GM19372 (cell line): ENCODE measurements around the gene C10orf53.

Experiments
- ATAC-seq: cut with Tn5 transposase; IDR thresholded peaks from one replicate; pipeline ENCODE4 v1.9.1; 2021; ENCODE audit warnings: mild to moderate bottlenecking, low read depth, moderate library complexity; ENCODE audit not compliant: unreplicated experiment

Gene C10orf53, protein sequence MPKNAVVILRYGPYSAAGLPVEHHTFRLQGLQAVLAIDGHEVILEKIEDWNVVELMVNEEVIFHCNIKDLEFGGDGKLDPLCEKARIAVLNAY

DNA sequence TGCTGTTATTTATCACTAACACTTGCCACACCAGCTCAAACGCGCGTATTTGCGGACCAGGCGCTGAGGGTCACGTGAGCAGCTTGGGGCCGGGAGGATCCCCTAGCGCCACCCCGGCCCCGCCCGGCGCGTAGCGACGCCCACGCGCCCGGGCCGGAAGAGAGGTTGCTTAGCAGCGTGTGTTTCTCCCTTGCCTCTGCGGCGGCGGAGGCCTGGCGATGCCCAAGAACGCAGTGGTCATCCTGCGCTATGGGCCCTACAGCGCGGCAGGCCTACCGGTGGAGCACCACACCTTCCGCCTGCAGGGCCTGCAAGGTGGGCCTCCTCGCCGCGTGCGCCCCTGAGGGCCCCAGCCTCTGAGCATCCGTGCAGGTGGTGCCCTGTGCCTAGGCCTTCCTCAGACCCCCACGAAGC lies at the start of gene C10orf53:
Gene C10orf53 (plus strand): TSS at position 172 of the 414 bp plus-strand sequence. CDS start 47 bp downstream, at position 219.
- ATAC-seq, result no peak

DNA sequence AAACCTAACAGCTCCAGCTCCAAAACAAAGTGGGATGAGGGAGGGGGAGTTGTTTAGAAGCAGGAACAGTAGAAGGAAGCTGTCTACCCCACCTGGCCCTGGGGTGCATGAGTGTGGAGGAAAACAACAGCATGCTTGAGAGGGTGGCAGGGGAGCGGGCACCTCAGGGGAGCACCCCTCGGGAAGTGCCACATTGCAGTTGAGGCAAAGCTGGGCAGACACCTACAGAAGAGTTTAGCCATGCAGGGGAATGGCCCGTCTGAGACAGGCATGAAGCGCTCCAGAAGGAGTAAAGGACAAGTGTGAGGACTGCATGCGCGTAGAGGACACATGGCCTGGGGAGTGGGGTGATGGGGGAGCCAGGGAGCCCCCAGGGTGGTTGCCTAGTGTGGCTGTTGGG lies 47.5 kb upstream of the C10orf53 start:
- ATAC-seq, result no peak

DNA sequence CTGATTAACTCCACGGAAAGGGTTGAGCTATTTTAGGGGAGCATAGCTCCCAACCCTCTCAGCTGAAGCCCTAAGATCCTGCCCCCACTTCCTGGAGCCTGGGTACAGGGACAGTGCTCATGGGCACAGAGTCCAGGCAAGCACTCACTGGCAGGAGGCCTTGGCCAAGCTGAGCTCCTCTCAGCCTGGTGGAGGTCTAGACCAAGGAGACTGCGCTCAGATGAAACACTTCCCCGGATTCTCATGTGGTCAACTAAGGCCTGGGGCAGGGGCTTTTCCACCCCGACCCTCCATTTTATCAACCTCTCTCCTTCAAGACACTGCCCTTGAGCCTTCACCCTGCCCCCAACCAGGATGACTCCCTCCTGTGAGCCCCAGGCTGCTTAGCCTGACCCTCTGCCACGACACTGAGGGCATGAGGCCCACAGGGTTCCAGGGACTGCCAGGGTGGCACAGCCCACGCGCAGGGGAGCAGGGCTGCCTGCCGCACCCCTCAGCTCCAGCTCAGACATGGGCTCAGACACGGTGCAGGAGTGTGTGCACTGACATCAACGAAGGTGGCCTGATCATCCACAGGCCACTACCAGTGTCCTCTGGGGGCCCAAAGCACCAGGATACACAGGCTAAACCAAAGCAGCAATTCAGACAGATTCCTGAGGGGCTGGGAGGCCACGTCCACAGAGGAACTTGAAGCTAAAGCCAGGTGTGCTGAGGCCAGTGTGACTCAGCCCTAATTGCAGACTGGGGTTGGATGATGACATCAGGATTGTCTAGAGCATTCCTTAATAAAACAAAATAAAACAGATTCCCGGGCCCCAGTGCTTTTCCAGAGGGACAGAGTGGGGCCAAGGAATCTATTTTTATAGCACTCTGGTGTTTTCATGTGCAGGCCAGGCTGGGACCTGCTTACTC lies 46.8 kb upstream of the C10orf53 start:
- ATAC-seq, result no peak

DNA sequence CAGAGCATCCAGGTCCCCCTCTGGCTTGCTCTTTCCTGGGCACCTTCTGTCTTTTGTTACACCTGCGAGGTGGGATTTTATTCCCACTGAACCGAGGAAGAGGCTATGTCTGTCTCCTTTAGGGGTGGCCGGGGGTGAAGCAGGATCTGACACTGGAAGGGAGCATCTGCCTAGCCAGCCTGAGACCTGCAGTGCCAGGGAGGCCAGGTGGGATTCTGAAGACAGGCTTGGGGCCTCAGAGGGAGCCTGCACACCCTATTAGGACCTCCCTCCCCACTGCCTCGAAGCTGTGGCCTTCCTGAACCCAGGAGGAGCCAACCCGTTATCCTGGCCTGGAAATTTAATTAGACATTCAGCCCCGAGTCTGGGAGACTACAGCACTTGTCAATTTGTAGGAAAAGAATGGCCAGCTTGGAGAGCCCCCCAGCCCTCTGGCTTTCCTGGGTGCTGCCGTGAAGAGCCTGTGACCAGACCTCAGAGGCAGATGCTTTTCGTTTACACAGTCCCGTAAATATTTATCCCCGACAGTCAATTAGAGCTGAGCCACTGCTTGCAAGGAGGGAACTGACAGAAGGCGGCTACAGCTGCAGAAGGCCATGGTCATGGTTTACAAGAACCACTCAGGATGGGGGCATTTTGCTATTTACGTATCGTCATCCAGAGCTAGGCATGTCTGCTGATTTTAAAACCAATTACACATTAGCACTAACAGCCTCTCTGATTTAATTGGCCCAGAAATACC lies 46.0 kb upstream of the C10orf53 start:
- ATAC-seq, result no peak

DNA sequence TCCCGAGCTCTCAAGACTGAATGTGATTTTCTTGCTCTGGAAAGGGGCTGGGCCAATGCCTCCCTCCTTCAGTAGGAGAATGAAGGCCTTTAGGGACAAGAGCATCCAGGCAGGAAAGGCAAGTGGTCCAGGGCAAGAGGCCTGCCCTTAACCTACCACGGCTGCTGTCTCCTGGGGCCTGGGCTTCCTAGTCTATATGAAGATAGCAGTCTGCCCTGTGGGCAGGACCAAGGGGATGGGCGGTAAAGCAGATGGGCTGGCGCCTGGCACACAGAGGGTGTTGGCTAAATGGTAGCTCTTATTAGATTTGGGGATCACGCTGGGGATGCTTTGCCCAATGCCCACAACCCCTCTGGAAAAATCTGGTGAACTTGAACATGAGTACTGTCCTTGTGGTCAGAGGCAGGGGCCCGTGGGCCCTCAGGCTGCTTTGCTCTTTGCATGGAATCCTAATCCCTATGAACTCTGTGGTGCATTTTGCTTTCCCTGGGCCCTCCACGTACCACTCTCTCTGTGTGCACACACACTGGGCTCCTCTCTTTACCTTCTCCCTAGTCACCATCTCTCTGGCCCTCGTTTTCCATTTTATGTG lies 45.3 kb upstream of the C10orf53 start:
- ATAC-seq, result no peak

DNA sequence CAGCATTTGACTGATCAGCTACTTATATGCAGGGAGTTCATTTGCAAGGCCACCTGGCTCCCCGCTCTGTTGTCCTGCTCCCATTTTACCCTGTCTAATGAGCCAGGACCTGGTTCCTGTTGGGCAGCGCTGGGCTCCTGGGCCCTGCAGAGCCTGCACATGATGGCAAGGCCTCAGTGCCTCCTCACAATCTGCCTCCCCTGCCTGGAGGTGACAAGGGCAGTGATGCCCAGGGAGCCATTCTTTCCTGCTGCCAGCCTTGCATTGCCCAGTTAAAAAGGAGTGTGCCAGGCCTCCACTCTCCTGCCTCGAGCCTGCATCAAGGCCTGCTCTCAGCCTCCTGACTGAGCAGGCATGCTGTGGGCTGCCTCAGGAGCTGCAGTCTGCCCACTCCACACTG lies 37.1 kb upstream of the C10orf53 start:
- no peak for ATAC-seq

DNA sequence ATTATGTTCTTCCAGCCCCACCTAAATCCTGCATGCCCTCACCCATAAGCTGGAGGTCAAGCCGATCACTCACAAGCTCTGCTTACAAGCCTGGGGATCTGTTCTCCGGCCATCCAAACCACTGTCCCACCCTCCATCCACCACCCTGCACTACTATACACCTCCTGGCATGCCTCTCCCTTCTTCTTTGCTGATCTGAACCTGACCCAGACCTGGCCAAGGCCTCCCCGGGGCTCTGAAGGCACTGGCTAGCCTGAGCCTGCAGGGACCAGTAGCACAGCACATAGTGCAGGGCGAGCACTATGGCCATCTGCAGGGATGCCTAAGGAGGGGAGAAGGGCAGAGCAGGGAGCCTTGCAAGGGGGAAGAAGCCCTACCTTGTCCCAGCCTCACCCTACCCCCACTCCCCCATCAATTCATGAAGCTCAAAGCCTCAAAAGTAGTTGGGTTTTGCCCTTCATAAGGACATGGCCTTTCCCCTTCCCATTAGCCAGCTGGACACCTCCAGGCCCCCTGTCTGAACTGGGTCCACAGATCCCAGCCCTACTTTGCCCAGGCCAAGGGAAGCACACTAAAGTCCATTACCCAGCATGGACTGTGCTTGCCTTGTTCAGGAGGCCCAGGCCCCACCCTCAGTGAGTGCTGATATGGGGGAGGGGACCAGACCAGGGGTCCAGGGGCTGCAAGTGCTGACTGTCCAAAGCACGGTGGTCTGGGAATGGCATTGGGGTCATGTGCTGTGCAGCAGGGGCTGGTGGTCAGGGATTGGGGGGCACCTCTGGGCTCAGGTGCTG lies 36.0 kb upstream of the C10orf53 start:
- no peak for ATAC-seq

DNA sequence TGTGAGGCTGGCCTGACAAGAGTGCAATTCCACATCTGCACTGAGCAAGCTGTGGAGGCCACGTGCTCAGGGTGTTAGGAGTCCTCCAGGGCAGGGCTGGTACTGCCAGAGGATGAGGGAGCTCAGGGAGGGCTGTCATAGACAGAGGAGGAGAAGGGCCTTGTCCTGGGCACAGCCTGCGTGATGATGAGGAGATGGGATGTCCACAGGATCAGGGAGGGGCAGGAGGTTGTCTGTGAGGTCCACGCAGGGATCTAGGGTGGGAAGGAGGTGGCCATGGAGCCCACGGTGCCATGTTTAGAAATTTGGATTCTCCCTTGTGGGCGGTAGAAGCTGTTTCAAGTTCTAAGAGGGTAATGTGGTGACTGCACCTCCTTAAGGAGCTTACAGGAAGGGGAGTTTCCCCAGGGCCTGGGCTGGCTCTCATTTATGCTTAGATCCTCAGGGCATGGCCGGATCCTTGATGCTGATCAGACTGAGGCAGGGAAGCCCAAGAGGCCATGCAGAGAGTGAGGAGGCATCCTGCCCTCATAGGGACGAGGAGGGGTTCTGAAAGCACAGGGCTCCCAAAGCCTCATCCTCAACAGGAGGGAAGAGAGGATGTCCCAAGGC lies 35.3 kb upstream of the C10orf53 start:
- ATAC-seq, result no peak

DNA sequence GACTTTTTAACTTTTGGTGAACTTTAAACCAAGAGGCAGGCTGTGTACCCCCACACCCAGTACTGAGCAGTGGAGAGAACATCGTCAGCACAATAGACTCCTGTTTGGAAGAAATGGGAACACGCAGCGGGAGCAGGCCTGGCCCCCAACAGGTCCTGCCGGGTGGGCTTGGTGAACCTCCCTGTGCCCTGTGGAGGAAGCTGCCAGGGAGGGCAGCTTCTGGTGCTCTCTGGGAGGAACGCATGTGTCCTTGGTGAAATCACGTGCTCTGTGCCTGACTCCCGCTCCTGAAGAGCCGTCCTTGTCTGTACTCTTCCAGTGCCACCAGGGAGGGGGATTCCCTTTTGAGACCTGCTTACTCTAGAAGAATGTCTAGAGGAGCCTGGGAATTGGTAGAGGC lies 34.0 kb upstream of the C10orf53 start:
- ATAC-seq, result no peak

DNA sequence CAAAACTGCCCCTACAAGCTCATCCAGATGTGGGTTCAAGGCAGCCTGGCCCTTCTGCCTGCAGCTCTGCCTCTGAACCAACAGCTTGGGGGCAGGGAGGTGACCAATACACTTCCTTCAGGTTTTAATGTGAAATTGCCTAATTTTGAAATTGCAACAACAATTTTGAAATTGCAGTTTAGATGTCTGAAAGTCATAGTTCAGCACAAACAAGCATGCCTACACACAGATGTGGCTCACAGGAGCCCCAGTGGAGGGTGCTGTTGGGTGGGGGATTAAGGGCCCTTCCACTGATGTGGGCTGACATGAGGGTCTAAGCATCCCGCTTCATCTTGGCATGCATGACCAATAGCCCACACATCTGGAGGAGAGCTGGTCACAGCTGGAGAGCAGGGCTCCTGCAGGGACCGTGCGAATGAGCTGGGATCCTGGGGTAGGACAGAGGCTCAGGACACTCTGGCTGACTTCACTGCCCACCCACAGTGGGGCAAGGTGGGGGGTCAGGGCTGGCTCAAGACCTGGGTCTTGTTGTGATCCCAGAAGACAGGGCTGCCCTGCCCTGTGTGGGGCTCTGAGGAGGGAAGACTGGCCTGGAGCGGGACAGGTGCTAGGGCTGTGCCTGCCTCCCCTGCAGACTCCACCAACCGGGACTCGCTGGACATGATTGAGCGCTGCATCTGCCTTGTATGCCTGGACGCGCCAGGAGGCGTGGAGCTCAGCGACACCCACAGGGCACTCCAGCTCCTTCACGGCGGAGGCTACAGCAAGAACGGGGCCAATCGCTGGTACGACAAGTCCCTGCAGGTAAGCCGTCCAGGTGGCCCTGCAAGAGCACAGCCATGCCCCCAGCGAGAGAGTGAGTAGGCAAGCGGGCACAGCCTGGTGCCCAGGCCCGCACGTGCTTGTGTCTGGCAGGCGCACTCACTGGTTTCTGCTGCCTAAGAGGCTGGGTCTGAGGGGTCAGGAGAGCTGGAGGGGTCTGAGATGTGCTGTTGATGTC lies 33.3 kb upstream of the C10orf53 start:
- no peak for ATAC-seq

DNA sequence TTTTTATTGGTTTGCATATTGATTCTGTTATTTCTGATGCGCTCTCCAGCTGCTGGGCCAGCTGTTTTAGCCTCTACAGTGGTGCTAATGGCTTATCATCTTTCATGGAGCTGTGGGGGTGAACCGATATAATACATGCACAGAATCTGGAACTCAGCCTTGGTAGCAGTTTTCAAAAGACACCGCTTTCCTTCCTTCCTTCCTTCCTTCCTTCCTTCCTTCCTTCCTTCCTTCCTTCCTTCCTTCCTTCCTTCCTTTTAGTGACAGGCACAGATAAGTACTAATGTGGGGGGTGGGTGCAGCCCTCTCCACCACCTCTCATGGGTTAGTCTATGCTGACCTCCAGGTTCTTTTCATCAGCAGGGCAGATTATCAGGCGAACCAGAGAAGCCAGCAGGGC lies 31.9 kb upstream of the C10orf53 start:
- no peak for ATAC-seq

DNA sequence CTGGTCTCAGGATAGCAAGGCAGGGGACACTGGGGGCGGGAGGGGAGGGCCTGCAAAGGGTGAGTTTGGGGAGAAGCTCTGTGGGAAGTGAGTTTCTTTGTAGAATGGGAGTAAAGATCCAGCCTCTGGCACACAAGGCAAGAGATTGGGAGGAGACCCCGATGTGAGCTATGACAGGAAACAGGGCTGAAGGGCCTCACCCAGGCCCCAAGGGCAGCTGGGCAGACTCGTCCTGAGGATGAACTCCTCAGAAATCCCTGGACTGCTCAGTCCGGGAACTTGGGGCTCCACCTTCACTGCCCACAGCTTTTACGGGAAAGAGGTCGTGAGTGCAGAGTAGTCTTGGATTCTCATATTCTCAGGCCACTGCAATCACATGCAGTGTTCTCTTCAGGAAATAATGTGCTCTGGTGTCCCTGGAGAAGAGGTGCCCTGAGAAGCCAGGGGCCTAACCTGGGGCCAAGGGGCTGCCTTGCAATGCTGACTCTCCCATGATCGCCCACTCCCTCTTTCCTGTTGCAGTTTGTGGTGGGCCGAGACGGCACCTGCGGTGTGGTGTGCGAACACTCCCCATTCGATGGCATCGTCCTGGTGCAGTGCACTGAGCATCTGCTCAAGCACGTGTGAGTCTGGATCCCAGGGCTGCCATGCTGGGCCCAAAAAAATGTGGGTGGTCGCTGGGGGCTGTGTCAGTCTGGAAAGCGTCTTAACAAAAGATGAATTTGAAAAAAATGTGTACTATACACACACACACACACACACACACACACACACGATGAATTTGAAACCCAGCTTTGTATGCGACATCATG lies 31.3 kb upstream of the C10orf53 start:
- no peak for ATAC-seq

DNA sequence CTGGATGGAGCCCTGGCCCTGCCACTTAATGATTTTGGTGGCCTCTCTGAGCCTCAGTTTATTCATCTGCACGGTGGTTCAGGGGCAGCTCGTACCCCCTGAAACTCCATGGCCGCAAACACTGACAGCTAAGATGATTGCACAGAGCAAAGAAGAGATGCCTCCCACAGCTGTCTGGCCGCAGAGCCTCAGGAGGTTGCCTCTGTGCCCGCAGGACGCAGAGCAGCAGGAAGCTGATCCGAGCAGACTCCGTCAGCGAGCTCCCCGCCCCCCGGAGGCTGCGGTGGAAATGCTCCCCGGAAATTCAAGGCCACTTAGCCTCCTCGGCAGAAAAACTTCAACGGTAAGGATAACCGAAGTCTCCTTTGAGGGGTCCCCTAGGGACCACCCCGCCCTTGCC lies 30.2 kb upstream of the C10orf53 start:
- ATAC-seq, result no peak

DNA sequence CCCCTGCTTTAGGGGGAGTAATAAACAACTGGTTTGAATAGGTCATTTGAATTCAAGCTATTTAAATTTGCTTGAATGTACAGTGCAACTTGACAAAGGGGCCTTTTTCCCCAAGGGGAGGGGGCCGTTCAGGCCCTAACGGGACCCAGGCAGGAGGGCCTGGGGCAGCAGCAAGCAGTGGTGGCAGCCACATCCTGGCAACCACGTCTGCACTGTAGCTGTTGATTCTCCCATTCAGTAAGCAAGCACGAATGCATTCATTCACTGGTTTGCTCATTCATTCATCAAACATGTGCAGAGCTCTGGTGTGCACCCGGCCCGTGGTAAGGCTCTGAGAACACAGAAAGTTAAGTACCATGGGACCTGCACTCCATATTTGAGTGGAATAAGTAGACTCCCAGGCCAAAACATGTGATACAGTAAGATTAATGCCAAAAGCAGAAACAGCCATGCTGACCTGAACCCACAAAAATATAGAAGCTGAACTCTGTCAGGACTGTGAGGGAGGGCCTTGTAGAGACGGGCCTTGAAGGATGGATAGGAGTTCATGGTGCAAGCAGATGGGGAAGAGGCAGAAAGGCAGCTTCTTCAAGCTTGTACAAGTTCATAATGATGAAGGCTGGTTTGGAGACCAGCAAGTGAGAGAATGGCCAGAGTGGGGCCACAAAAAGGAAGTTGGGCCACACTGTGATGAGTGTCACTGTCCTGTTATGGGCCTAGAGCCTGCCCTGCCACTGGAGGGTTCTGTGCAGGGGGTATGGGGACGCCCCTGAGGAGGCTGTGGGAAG lies 29.3 kb upstream of the C10orf53 start:
- ATAC-seq, result no peak

DNA sequence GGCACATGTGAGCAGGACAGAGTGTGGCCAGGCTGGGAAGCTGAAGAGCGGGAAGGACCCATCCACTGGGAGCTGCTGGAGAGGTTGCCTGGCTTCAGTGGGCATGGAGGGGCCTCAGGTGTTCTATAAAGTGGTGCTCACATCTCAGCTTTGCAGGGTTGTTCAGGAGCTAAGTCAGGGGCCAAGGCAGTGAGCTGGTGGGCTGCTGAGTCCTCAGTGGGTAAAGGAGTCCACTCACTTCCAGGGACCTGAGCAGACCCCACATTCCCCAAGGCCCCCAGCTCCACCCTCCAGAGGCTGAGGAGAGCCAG lies 28.8 kb upstream of the C10orf53 start:
- ATAC-seq, result no peak

DNA sequence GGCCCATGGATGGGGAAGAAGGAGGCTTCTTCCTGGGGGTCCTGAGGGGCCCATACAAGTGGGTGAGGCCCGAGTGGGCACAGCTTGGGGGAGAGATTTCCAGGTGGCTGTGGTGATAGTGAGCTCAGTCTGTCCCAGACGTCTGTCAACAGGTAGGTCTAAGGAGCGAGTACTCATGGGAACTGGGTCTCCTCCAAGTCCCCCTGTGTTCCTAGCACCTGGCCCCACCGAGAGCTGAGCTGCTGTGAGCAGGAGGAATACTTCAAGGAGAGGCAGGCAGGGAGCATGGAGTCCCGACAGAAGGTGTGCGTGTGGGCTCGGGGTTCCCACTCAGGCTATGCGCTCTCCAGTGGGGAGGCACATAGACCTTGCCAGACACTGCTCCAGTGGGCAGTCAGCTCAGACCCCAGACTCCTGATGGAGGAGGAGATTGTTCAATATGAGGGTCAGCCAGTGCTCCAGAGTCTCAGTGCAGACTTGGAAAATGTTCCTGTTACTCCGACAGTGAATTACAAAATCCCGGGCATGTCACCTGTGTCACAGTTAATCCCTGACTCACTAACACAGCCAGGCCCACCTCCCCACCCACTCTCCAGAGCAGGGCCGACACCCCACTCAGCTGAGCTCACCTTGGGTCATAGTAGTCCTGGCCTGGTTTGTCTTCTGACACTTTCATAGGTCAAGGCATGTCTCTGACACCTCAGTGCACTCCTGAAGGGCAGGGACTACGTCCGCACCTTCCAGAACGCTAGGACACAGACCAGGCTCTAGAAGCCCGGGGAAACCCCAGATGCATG lies 28.2 kb upstream of the C10orf53 start:
- ATAC-seq, result no peak

DNA sequence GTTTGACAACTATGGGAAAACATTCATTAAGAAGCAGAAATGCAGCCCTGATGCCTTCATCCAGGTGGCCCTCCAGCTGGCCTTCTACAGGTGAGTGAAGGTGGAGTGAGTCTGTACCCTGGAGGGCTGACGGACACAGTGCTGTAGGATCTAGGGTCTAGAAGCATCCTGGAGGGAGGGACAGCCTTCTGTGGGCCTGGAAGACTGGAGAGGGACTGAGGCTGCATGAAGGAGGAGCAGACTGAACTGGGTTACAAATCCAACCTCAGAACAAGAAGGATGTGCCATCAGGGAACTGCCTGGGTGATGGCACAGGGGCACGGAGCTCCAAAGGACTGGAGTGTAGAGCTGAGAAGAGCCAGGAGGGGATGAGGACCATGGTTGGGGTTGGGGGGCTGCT lies 27.5 kb upstream of the C10orf53 start:
- no peak for ATAC-seq
